ENCODE results near the gene HOXB9.

The HOXB9 gene

GRCh38 chr17:48624118-48624517 is 2.0 kb downstream of the HOXB9 start:
- TF ChIP-seq POLR2AphosphoS5 (IDR thresholded peaks at IDR 0.05; ENCODE audit: low read depth): no peak
- TF ChIP-seq, protein P1, sequence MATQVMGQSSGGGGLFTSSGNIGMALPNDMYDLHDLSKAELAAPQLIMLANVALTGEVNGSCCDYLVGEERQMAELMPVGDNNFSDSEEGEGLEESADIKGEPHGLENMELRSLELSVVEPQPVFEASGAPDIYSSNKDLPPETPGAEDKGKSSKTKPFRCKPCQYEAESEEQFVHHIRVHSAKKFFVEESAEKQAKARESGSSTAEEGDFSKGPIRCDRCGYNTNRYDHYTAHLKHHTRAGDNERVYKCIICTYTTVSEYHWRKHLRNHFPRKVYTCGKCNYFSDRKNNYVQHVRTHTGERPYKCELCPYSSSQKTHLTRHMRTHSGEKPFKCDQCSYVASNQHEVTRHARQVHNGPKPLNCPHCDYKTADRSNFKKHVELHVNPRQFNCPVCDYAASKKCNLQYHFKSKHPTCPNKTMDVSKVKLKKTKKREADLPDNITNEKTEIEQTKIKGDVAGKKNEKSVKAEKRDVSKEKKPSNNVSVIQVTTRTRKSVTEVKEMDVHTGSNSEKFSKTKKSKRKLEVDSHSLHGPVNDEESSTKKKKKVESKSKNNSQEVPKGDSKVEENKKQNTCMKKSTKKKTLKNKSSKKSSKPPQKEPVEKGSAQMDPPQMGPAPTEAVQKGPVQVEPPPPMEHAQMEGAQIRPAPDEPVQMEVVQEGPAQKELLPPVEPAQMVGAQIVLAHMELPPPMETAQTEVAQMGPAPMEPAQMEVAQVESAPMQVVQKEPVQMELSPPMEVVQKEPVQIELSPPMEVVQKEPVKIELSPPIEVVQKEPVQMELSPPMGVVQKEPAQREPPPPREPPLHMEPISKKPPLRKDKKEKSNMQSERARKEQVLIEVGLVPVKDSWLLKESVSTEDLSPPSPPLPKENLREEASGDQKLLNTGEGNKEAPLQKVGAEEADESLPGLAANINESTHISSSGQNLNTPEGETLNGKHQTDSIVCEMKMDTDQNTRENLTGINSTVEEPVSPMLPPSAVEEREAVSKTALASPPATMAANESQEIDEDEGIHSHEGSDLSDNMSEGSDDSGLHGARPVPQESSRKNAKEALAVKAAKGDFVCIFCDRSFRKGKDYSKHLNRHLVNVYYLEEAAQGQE (IDR thresholded peaks at IDR 0.05; ENCODE audit: insufficient replicate concordance, low read depth): no peak
- TF ChIP-seq GABPA (IDR thresholded peaks at IDR 0.05; ENCODE audit: low read depth): no peak
- TF ChIP-seq SPI1 (IDR thresholded peaks at IDR 0.05; ENCODE audit: borderline replicate concordance, low read depth): no peak
- TF ChIP-seq CTCF (IDR thresholded peaks at IDR 0.05; ENCODE audit: insufficient read depth, low read length): no peak
- Histone ChIP-seq H3K27me3 (ENCODE audit: insufficient read depth, poor library complexity, severe bottlenecking) (peaks cover 84% of the 10 kb centered on the region), H3K4me3 (replicated peaks; ENCODE audit: insufficient read depth, low read length) (no peak overlapping the region), H3K27ac (replicated peaks) (no peak overlapping the region)
- DNase-seq (ENCODE audit: low read depth in 1 of 2, low spot score in 1 of 2): no peak

GRCh38 chr17:48623583-48623982 is 2.6 kb downstream of the HOXB9 start:
- peaks cover 84% of the 10 kb centered on the region for H3K27me3 ChIP-seq (ENCODE audit: insufficient read depth, poor library complexity, severe bottlenecking)
- H3K4me3 ChIP-seq (replicated peaks; ENCODE audit: insufficient read depth, low read length): no peak overlapping the region
- TF ChIP-seq GABPA (IDR thresholded peaks at IDR 0.05; ENCODE audit: low read depth): no peak
- TF ChIP-seq CTCF (IDR thresholded peaks at IDR 0.05; ENCODE audit: insufficient read depth, low read length): no peak
- TF ChIP-seq POLR2AphosphoS5 (IDR thresholded peaks at IDR 0.05; ENCODE audit: low read depth): no peak
- TF ChIP-seq, protein P1 (IDR thresholded peaks at IDR 0.05; ENCODE audit: insufficient replicate concordance, low read depth): no peak
- TF ChIP-seq SPI1 (IDR thresholded peaks at IDR 0.05; ENCODE audit: borderline replicate concordance, low read depth): no peak
- DNase-seq (ENCODE audit: low read depth in 1 of 2, low spot score in 1 of 2): no peak
- H3K27ac ChIP-seq (replicated peaks): no peak overlapping the region

GRCh38 chr17:48622857-48623256 is 3.3 kb downstream of the HOXB9 start:
- Histone ChIP-seq H3K27ac (replicated peaks) (no peak overlapping the region), H3K4me3 (replicated peaks; ENCODE audit: insufficient read depth, low read length) (no peak overlapping the region), H3K27me3 (ENCODE audit: insufficient read depth, poor library complexity, severe bottlenecking) (peaks cover 83% of the 10 kb centered on the region)
- TF ChIP-seq CTCF (IDR thresholded peaks at IDR 0.05; ENCODE audit: insufficient read depth, low read length) (no peak), POLR2AphosphoS5 (IDR thresholded peaks at IDR 0.05; ENCODE audit: low read depth) (no peak), GABPA (IDR thresholded peaks at IDR 0.05; ENCODE audit: low read depth) (no peak), SPI1 (IDR thresholded peaks at IDR 0.05; ENCODE audit: borderline replicate concordance, low read depth) (no peak)
- TF ChIP-seq, protein P1 (IDR thresholded peaks at IDR 0.05; ENCODE audit: insufficient replicate concordance, low read depth): no peak
- DNase-seq (ENCODE audit: low read depth in 1 of 2, low spot score in 1 of 2): no peak
